NT2/D1 (cell line): ENCODE data around the gene GPR108.

Experiments used
- SUZ12 ChIP-seq: IDR thresholded peaks from 2 replicates; pipeline ENCODE4 v1.6.1; 2011; ENCODE audit not compliant: insufficient read length, insufficient read depth; ENCODE audit errors: extremely low read depth
- YY1 ChIP-seq: IDR thresholded peaks from 2 replicates; pipeline ENCODE4 v1.6.1; 2011; ENCODE audit not compliant: insufficient read length, insufficient read depth
- ZNF274 ChIP-seq: IDR thresholded peaks from 2 replicates; pipeline ENCODE4 v1.6.1; 2011; ENCODE audit warnings: mild to moderate bottlenecking, low read depth, low read length

DNA sequence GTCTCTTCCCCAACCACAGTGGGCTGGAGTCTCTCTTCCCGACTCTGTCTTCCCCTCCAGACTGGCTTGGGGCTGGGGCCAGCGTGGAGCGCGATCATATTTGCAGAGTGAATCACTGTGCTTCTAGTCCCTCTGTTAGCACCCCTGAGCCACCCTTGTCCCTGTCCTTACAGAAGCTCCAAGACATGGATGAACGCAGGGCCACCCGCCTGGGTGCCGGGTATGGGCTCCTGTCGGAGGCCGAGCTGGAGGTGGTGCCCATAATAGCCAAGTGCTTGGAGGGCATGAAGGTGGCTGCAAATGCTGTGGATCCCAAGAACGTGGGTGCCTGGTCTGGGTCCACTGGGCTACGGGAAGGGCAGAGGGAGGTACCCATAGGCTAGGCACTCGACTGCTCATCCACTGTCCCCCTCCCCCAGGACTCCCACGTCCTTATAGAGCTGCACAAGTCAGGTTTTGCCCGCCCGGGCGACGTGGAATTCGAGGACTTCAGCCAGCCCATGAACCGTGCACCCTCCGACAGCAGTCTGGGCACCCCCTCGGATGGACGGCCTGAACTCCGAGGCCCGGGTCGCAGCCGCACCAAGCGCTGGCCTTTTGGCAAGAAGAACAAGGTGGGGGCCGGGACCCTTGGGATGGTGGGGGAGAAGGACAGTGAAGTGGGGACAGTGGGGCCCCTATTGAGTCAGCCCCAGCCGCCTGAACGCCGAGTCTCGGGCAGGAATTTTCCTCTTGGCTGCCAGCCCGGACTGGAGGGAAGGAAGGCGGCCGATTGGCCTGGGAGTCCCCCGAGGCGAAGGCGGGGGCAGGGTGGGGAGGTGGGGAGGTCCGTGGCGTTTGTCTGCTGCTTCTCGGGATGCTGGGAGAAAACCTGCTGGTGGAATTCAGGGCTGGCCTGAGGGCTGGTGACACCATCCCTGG lies 7.3 kb upstream of the GPR108 start:
- TF ChIP-seq SUZ12 (no peak), ZNF274 (no peak), YY1 (no peak)
